ENCODE measurements around the gene FPR3.

- TF ChIP-seq CTCF (IDR thresholded peaks at IDR 0.05 in 2 of 3, conservative IDR thresholded peaks at IDR 0.05 in 1 of 3; ENCODE audit: control insufficient read depth in 2 of 3, extremely low read depth in 1 of 3, insufficient read depth in 1 of 3, low read depth in 3 of 3, low read length in 3 of 3), result no peak
- no peak for TF ChIP-seq CHD2 (IDR thresholded peaks at IDR 0.05; ENCODE audit: borderline replicate concordance, low read depth, low read length)
- no peak for TF ChIP-seq TBL1XR1 (IDR thresholded peaks at IDR 0.05; ENCODE audit: low read depth, low read length)
- TF ChIP-seq POLR2AphosphoS5 (IDR thresholded peaks at IDR 0.05; ENCODE audit: low read length), result no peak
- no peak for TF ChIP-seq MXI1 (IDR thresholded peaks at IDR 0.05; ENCODE audit: low read depth, low read length)
- no peak for TF ChIP-seq NKRF (conservative IDR thresholded peaks at IDR 0.05)
- TF ChIP-seq RFX5 (IDR thresholded peaks at IDR 0.05; ENCODE audit: low read depth, low read length), result no peak
These were observed 1.3 kb downstream of the FPR3 start for GRCh38 chr19:51796195-51796679.
